Neuronal stem cell (in vitro differentiated cells): ENCODE measurements around the gene VWA3A.
A peak's percentile ranks its signal among the peaks of the same experiment; 100 is the strongest.

ENCODE experiments used
- DNase-seq: peaks from one replicate; pipeline ENCODE4 v3.0.0-alpha.2; 2013; ENCODE audit warnings: low spot score
- H2AFZ ChIP-seq: one replicate; pipeline ENCODE4 v1.6.1; 2013; ENCODE audit warnings: mild to moderate bottlenecking, low read length, inconsistent platforms
- H2AK5ac ChIP-seq: 2 replicates; pipeline ENCODE4 v1.6.1; 2013; ENCODE audit warnings: low read depth, mild to moderate bottlenecking, inconsistent platforms, low read length, moderate library complexity, mixed read lengths
- H2BK120ac ChIP-seq: 2 replicates; pipeline ENCODE4 v1.6.1; 2013; ENCODE audit warnings: low read depth, mild to moderate bottlenecking, inconsistent platforms, low read length, moderate library complexity, mixed read lengths
- H2BK12ac ChIP-seq: one replicate; pipeline ENCODE4 v1.6.1; 2013; ENCODE audit warnings: low read length, inconsistent platforms
- H2BK15ac ChIP-seq: 2 replicates; pipeline ENCODE4 v1.6.1; 2013; ENCODE audit warnings: mild to moderate bottlenecking, low read length, inconsistent platforms, mixed read lengths
- H2BK5ac ChIP-seq: one replicate; pipeline ENCODE4 v1.6.1; 2013; ENCODE audit warnings: inconsistent platforms, mild to moderate bottlenecking, low read length, moderate library complexity
- H3K14ac ChIP-seq: one replicate; pipeline ENCODE4 v1.6.1; 2013; ENCODE audit warnings: low read length, inconsistent platforms
- H3K18ac ChIP-seq: 2 replicates; pipeline ENCODE4 v1.6.1; 2013; ENCODE audit warnings: low read length, inconsistent platforms
- H3K23ac ChIP-seq: 2 replicates; pipeline ENCODE4 v1.6.1; 2013; ENCODE audit warnings: low read depth, mild to moderate bottlenecking, mixed read lengths, low read length, inconsistent platforms; ENCODE audit not compliant: poor library complexity
- H3K27ac ChIP-seq: replicated peaks from 3 replicates; pipeline ENCODE4 v1.5.1; 2013; ENCODE audit warnings: low read length, inconsistent platforms
- H3K27me3 ChIP-seq, 3 experiments: 2 replicates each; pipeline ENCODE4 v1.6.1; 2013; ENCODE audit warnings: low read length in 3 of 3, mild to moderate bottlenecking in 2 of 3, inconsistent platforms in 1 of 3, low read depth in 1 of 3, mixed read lengths in 1 of 3, moderate library complexity in 1 of 3; ENCODE audit not compliant: control insufficient read depth in 3 of 3, insufficient read depth in 3 of 3
- H3K36me3 ChIP-seq, 2 donors: replicated peaks in 1 of 2; 2 replicates each; pipeline ENCODE4 v1.6.1; 2013; ENCODE audit warnings: low read length in 2 of 2; ENCODE audit not compliant: control insufficient read depth in 2 of 2, insufficient read depth in 2 of 2
- H3K4ac ChIP-seq: 2 replicates; pipeline ENCODE4 v1.6.1; 2013; ENCODE audit warnings: inconsistent platforms, mild to moderate bottlenecking, low read length, moderate library complexity
- H3K4me1 ChIP-seq, 2 donors: 1 replicate in 1 of 2; 2 replicates in 1 of 2; pipeline ENCODE4 v1.6.1; 2013; ENCODE audit warnings: low read length in 2 of 2, low read depth in 1 of 2; ENCODE audit not compliant: control insufficient read depth in 2 of 2, insufficient read depth in 1 of 2
- H3K4me2 ChIP-seq: one replicate; pipeline ENCODE4 v1.6.1; 2013; ENCODE audit warnings: mild to moderate bottlenecking, low read length, inconsistent platforms; ENCODE audit not compliant: insufficient read depth, poor library complexity, severe bottlenecking
- H3K4me3 ChIP-seq, 2 donors: 2 replicates each; pipeline ENCODE4 v1.5.1; 2013; ENCODE audit warnings: low read length in 2 of 2, mild to moderate bottlenecking in 2 of 2, inconsistent platforms in 1 of 2, moderate library complexity in 1 of 2
- H3K79me1 ChIP-seq: one replicate; pipeline ENCODE4 v1.6.1; 2013; ENCODE audit warnings: low read depth, mild to moderate bottlenecking, inconsistent platforms, low read length, moderate library complexity
- H3K9ac ChIP-seq: one replicate; pipeline ENCODE4 v1.6.1; 2013; ENCODE audit warnings: mild to moderate bottlenecking, low read depth, low read length, inconsistent platforms; ENCODE audit not compliant: poor library complexity
- H3K9me3 ChIP-seq, 2 donors: replicated peaks in 1 of 2; 2 replicates each; pipeline versions ENCODE3 to v1.6.1; 2013; ENCODE audit warnings: low read length in 2 of 2, mild to moderate bottlenecking in 2 of 2, inconsistent platforms in 1 of 2, low read depth in 1 of 2, mixed read lengths in 1 of 2, moderate library complexity in 1 of 2; ENCODE audit not compliant: control insufficient read depth in 2 of 2, insufficient read depth in 1 of 2
- H4K8ac ChIP-seq: one replicate; pipeline ENCODE4 v1.6.1; 2013; ENCODE audit warnings: low read depth, mild to moderate bottlenecking, inconsistent platforms, low read length, moderate library complexity
- H4K91ac ChIP-seq: one replicate; pipeline ENCODE4 v1.6.1; 2013; ENCODE audit warnings: low read length, low read depth, mild to moderate bottlenecking, inconsistent platforms; ENCODE audit not compliant: poor library complexity
- WGBS, 2 donors: extraction: QIAGEN DNeasy Blood & Tissue Kit; methylation state at CpG; one replicate each; pipeline ENCODE4 v1.1.7; 2013; ENCODE audit warnings: missing lambda C conversion rate in 2 of 2, mixed read lengths in 1 of 2; ENCODE audit not compliant: insufficient read length in 2 of 2, insufficient replicate concordance in 1 of 2; ENCODE audit errors: extremely low coverage in 2 of 2; 5-methylcytosine and 5-hydroxymethylcytosine counted together

VWA3A gene

GRCh38 chr16:22098405-22099255 is 6.3 kb downstream of the VWA3A start:
- WGBS, 2 donors, result no CpG with 5 or more reads among the region's 8 CpGs
- peak; percentile 36 for DNase-seq

GRCh38 chr16:22099256-22099975 is 7.1 kb downstream of the VWA3A start:
- Histone ChIP-seq H3K36me3 (no peaks in the 10 kb centered on the region), H2AK5ac (no peak overlapping the region)
- no CpG with 5 or more reads among the region's 9 CpGs for WGBS, 2 donors

More at GRCh38 chr16:22098405-22099255, 6.3 kb downstream of the VWA3A start:
- Histone ChIP-seq H3K4me1 (no peaks in the 10 kb centered on the region), H3K27ac (no peak overlapping the region), H4K91ac (no peak overlapping the region), H2BK120ac (no peak overlapping the region), H3K4me2 (no peak overlapping the region), H3K9me3 (no peaks in the 10 kb centered on the region), H3K27me3 (peaks cover 0 to 9% (median 0%) of the 10 kb centered on the region in 3 experiments), H3K4ac (no peak overlapping the region), H2BK5ac (no peak overlapping the region), H3K4me3 (no peak overlapping the region), H4K8ac (no peak overlapping the region), H2BK12ac (no peak overlapping the region), H2AK5ac (no peak overlapping the region), H2AFZ (no peak overlapping the region), H3K18ac (no peak overlapping the region), H3K79me1 (no peaks in the 10 kb centered on the region), H3K14ac (no peak overlapping the region), H3K23ac (no peak overlapping the region), H3K9ac (no peak overlapping the region), H3K36me3 (no peaks in the 10 kb centered on the region), H2BK15ac (no peak overlapping the region)

GRCh38 chr16:22103441-22103840 is 11.1 kb downstream of the VWA3A start:
- H3K14ac ChIP-seq, result no peak overlapping the region
- H3K9me3 ChIP-seq, result no peaks in the 10 kb centered on the region
- H3K18ac ChIP-seq, result no peak overlapping the region
- no peak overlapping the region for H3K9ac ChIP-seq
- no peak overlapping the region for H2BK5ac ChIP-seq
- H3K4me3 ChIP-seq, result no peak overlapping the region
- H3K36me3 ChIP-seq, result no peaks in the 10 kb centered on the region
- no CpG with 5 or more reads among the region's 1 CpG for WGBS, 2 donors
- H3K79me1 ChIP-seq, result no peaks in the 10 kb centered on the region
- no peak overlapping the region for H3K27ac ChIP-seq
- H3K4ac ChIP-seq, result no peak overlapping the region
- H2AK5ac ChIP-seq, result no peak overlapping the region
- H3K4me1 ChIP-seq, result no peaks in the 10 kb centered on the region
- DNase-seq, result no peak
- H3K27me3 ChIP-seq, result peaks cover 0 to 18% (median 0%) of the 10 kb centered on the region in 3 experiments
- H2AFZ ChIP-seq, result no peak overlapping the region
- H4K8ac ChIP-seq, result no peak overlapping the region
- H3K23ac ChIP-seq, result no peak overlapping the region
- H3K4me2 ChIP-seq, result no peak overlapping the region
- H4K91ac ChIP-seq, result no peak overlapping the region
- H2BK12ac ChIP-seq, result no peak overlapping the region
- H2BK120ac ChIP-seq, result no peak overlapping the region
- H2BK15ac ChIP-seq, result no peak overlapping the region

More at GRCh38 chr16:22099256-22099975, 7.1 kb downstream of the VWA3A start:
- Histone ChIP-seq H3K23ac (no peak overlapping the region), H3K4ac (no peak overlapping the region), H3K79me1 (no peaks in the 10 kb centered on the region), H2BK12ac (no peak overlapping the region), H3K18ac (no peak overlapping the region), H3K27me3 (peaks cover 0 to 9% (median 0%) of the 10 kb centered on the region in 3 experiments), H3K27ac (no peak overlapping the region), H3K4me3 (no peak overlapping the region), H2AFZ (no peak overlapping the region), H2BK120ac (no peak overlapping the region), H3K4me1 (no peaks in the 10 kb centered on the region), H2BK15ac (no peak overlapping the region), H3K14ac (no peak overlapping the region), H3K9me3 (no peaks in the 10 kb centered on the region), H2BK5ac (no peak overlapping the region), H3K4me2 (no peak overlapping the region), H4K91ac (no peak overlapping the region), H4K8ac (no peak overlapping the region), H3K9ac (no peak overlapping the region)
- DNase-seq, result no peak

- Histone ChIP-seq H4K8ac (no peak overlapping the region), H3K4ac (no peak overlapping the region), H3K27me3 (peaks cover 0 to 24% (median 0%) of the 10 kb centered on the region in 3 experiments), H2BK15ac (no peak overlapping the region), H3K36me3 (no peaks in the 10 kb centered on the region), H4K91ac (no peak overlapping the region), H3K23ac (no peak overlapping the region), H2BK5ac (no peak overlapping the region), H3K14ac (no peak overlapping the region), H3K79me1 (no peaks in the 10 kb centered on the region), H2AFZ (no peak overlapping the region), H2BK12ac (no peak overlapping the region), H3K4me1 (no peaks in the 10 kb centered on the region), H3K27ac (no peak overlapping the region), H2AK5ac (no peak overlapping the region), H3K4me2 (no peak overlapping the region), H2BK120ac (no peak overlapping the region), H3K9ac (no peak overlapping the region), H3K4me3 (no peak overlapping the region), H3K9me3 (no peaks in the 10 kb centered on the region), H3K18ac (no peak overlapping the region)
- no CpG with 5 or more reads among the region's 4 CpGs for WGBS, 2 donors
- DNase-seq, result no peak
Measured at GRCh38 chr16:22109258-22109898, 17.0 kb downstream of the VWA3A start.
